Mesendoderm (in vitro differentiated cells): ENCODE results near the gene SHF.

Experiments
- DNase-seq: peaks from one replicate; pipeline ENCODE4 v3.0.0; 2013
- H2AK5ac ChIP-seq: 2 replicates; pipeline ENCODE4 v1.6.1; 2013; ENCODE audit warnings: low read length, inconsistent platforms
- H2BK120ac ChIP-seq: 2 replicates; pipeline ENCODE4 v1.6.1; 2013; ENCODE audit warnings: low read depth, mild to moderate bottlenecking, low read length, moderate library complexity, mixed read lengths
- H2BK15ac ChIP-seq: replicated peaks from 2 replicates; pipeline ENCODE4 v1.6.1; 2013; ENCODE audit warnings: low read depth, mild to moderate bottlenecking, moderate library complexity
- H2BK5ac ChIP-seq: 2 replicates; pipeline ENCODE4 v1.6.1; 2013; ENCODE audit warnings: low read length, inconsistent platforms
- H3K18ac ChIP-seq: 2 replicates; pipeline ENCODE4 v1.6.1; 2013; ENCODE audit warnings: mild to moderate bottlenecking, low read length, mixed read lengths
- H3K23ac ChIP-seq: one replicate; pipeline ENCODE4 v1.6.1; 2013; ENCODE audit warnings: low read length
- H3K27ac ChIP-seq: 2 replicates; pipeline ENCODE4 v1.5.1; 2013; ENCODE audit warnings: low read depth, mild to moderate bottlenecking, inconsistent platforms, low read length, moderate library complexity
- H3K27me3 ChIP-seq: 2 replicates; pipeline ENCODE4 v1.6.1; 2013; ENCODE audit warnings: low read length, control low read depth, mild to moderate bottlenecking, inconsistent platforms; ENCODE audit not compliant: insufficient read depth, poor library complexity
- H3K36me3 ChIP-seq: 2 replicates; pipeline ENCODE4 v1.6.1; 2013; ENCODE audit warnings: low read length, inconsistent platforms; ENCODE audit not compliant: control insufficient read depth, insufficient read depth
- H3K4ac ChIP-seq: one replicate; pipeline ENCODE4 v1.6.1; 2013; ENCODE audit warnings: low read depth, mild to moderate bottlenecking, low read length, moderate library complexity
- H3K4me1 ChIP-seq: 2 replicates; pipeline ENCODE4 v1.6.1; 2013; ENCODE audit warnings: low read depth, low read length, inconsistent platforms; ENCODE audit not compliant: control insufficient read depth
- H3K4me2 ChIP-seq: 2 replicates; pipeline ENCODE4 v1.6.1; 2013; ENCODE audit warnings: low read length
- H3K4me3 ChIP-seq: 2 replicates; pipeline ENCODE4 v1.5.1; 2013; ENCODE audit warnings: mild to moderate bottlenecking, low read length
- H3K56ac ChIP-seq: one replicate; pipeline ENCODE4 v1.6.1; 2013; ENCODE audit warnings: low read length
- H3K79me1 ChIP-seq: 2 replicates; pipeline ENCODE4 v1.6.1; 2013; ENCODE audit warnings: low read length, inconsistent platforms
- H3K79me2 ChIP-seq: 2 replicates; pipeline ENCODE4 v1.6.1; 2013; ENCODE audit warnings: mild to moderate bottlenecking, low read length; ENCODE audit not compliant: control insufficient read depth, insufficient read depth
- H3K9ac ChIP-seq: 2 replicates; pipeline ENCODE4 v1.6.1; 2013; ENCODE audit warnings: low read length, inconsistent platforms
- H4K5ac ChIP-seq: one replicate; pipeline ENCODE4 v1.6.1; 2013; ENCODE audit warnings: low read length
- H4K8ac ChIP-seq: one replicate; pipeline ENCODE4 v1.6.1; 2013; ENCODE audit warnings: low read depth, mild to moderate bottlenecking, control low read depth, low read length, moderate library complexity
- WGBS: extraction: QIAGEN DNeasy Blood & Tissue Kit; methylation state at CpG from one replicate; pipeline ENCODE4 v1.1.7; 2013; ENCODE audit warnings: low lambda C conversion rate, missing lambda C conversion rate; ENCODE audit not compliant: insufficient coverage; ENCODE audit errors: extremely low coverage; 5-methylcytosine and 5-hydroxymethylcytosine counted together

The SHF gene

GRCh38 chr15:45143946-45144345 is 43.8 kb downstream of the SHF start:
- no peaks in the 10 kb centered on the region for H3K27me3 ChIP-seq
- H4K5ac ChIP-seq: no peak overlapping the region
- H4K8ac ChIP-seq: no peak overlapping the region
- no peak overlapping the region for H3K56ac ChIP-seq
- H3K27ac ChIP-seq: no peak overlapping the region
- no peak overlapping the region for H3K9ac ChIP-seq
- H3K79me1 ChIP-seq: no peaks in the 10 kb centered on the region
- no peak overlapping the region for H3K4me3 ChIP-seq
- peaks cover 2% of the 10 kb centered on the region for H3K4me1 ChIP-seq
- no peak overlapping the region for H2BK5ac ChIP-seq
- H2BK15ac ChIP-seq: no peak overlapping the region
- H3K36me3 ChIP-seq: no peaks in the 10 kb centered on the region
- WGBS: no CpG with 5 or more reads among the region's 11 CpGs
- DNase-seq: no peak
- no peak overlapping the region for H3K18ac ChIP-seq
- no peak overlapping the region for H3K4ac ChIP-seq
- no peaks in the 10 kb centered on the region for H3K79me2 ChIP-seq
- H3K4me2 ChIP-seq: no peak overlapping the region
- no peak overlapping the region for H2AK5ac ChIP-seq
- H2BK120ac ChIP-seq: no peak overlapping the region
- H3K23ac ChIP-seq: no peak overlapping the region

- H2AK5ac ChIP-seq: no peak overlapping the region
- no peaks in the 10 kb centered on the region for H3K4me1 ChIP-seq
- no peak overlapping the region for H3K9ac ChIP-seq
- no peak overlapping the region for H3K4me3 ChIP-seq
- H3K27me3 ChIP-seq: no peaks in the 10 kb centered on the region
- H4K8ac ChIP-seq: no peak overlapping the region
- H3K27ac ChIP-seq: no peak overlapping the region
- no peak overlapping the region for H3K4ac ChIP-seq
- H3K56ac ChIP-seq: no peak overlapping the region
- no peak for DNase-seq
- H2BK15ac ChIP-seq: no peak overlapping the region
- no peak overlapping the region for H3K18ac ChIP-seq
- no peak overlapping the region for H3K4me2 ChIP-seq
- H2BK120ac ChIP-seq: no peak overlapping the region
- no peak overlapping the region for H3K23ac ChIP-seq
- no peaks in the 10 kb centered on the region for H3K79me2 ChIP-seq
- no CpG with 5 or more reads among the region's 7 CpGs for WGBS
- no peaks in the 10 kb centered on the region for H3K36me3 ChIP-seq
- no peaks in the 10 kb centered on the region for H3K79me1 ChIP-seq
- H4K5ac ChIP-seq: no peak overlapping the region
- no peak overlapping the region for H2BK5ac ChIP-seq
Measured at GRCh38 chr15:45143056-45143455, 44.7 kb downstream of the SHF start.

- no peak overlapping the region for H2BK15ac ChIP-seq
Measured at GRCh38 chr15:45141386-45141785, 46.4 kb downstream of the SHF start.

GRCh38 chr15:45140557-45141250 is 47.1 kb downstream of the SHF start:
- H3K4me3 ChIP-seq: no peak overlapping the region
- H2AK5ac ChIP-seq: no peak overlapping the region
- no peak overlapping the region for H3K4me2 ChIP-seq
- no peaks in the 10 kb centered on the region for H3K4me1 ChIP-seq
- H3K36me3 ChIP-seq: no peaks in the 10 kb centered on the region
- no peak overlapping the region for H3K56ac ChIP-seq
- H2BK15ac ChIP-seq: no peak overlapping the region
- no peak for DNase-seq
- no peak overlapping the region for H3K9ac ChIP-seq
- no peak overlapping the region for H4K5ac ChIP-seq
- no CpG with 5 or more reads among the region's 10 CpGs for WGBS
- H4K8ac ChIP-seq: no peak overlapping the region
- H3K27me3 ChIP-seq: peaks cover 2% of the 10 kb centered on the region
- H3K23ac ChIP-seq: no peak overlapping the region
- H2BK120ac ChIP-seq: no peak overlapping the region
- no peaks in the 10 kb centered on the region for H3K79me2 ChIP-seq
- H3K27ac ChIP-seq: no peak overlapping the region
- no peaks in the 10 kb centered on the region for H3K79me1 ChIP-seq
- H3K18ac ChIP-seq: no peak overlapping the region
- no peak overlapping the region for H2BK5ac ChIP-seq
- H3K4ac ChIP-seq: no peak overlapping the region

More at GRCh38 chr15:45141386-45141785, 46.4 kb downstream of the SHF start:
- H4K8ac ChIP-seq: no peak overlapping the region
- no peak for DNase-seq
- no peaks in the 10 kb centered on the region for H3K79me2 ChIP-seq
- no peak overlapping the region for H3K23ac ChIP-seq
- H3K9ac ChIP-seq: no peak overlapping the region
- no peak overlapping the region for H3K56ac ChIP-seq
- no peak overlapping the region for H3K4me2 ChIP-seq
- no peaks in the 10 kb centered on the region for H3K4me1 ChIP-seq
- H3K36me3 ChIP-seq: no peaks in the 10 kb centered on the region
- H4K5ac ChIP-seq: no peak overlapping the region
- no peaks in the 10 kb centered on the region for H3K79me1 ChIP-seq
- no CpG with 5 or more reads among the region's 5 CpGs for WGBS
- no peak overlapping the region for H3K27ac ChIP-seq
- no peak overlapping the region for H2BK5ac ChIP-seq
- no peaks in the 10 kb centered on the region for H3K27me3 ChIP-seq
- no peak overlapping the region for H2AK5ac ChIP-seq
- no peak overlapping the region for H2BK120ac ChIP-seq
- no peak overlapping the region for H3K4me3 ChIP-seq
- H3K4ac ChIP-seq: no peak overlapping the region
- H3K18ac ChIP-seq: no peak overlapping the region

- H3K4ac ChIP-seq: no peak overlapping the region
- H4K5ac ChIP-seq: no peak overlapping the region
- no CpG with 5 or more reads among the region's 6 CpGs for WGBS
- H3K79me1 ChIP-seq: no peaks in the 10 kb centered on the region
- no peak overlapping the region for H3K23ac ChIP-seq
- H3K79me2 ChIP-seq: no peaks in the 10 kb centered on the region
- H2BK120ac ChIP-seq: no peak overlapping the region
- no peak overlapping the region for H3K4me3 ChIP-seq
- H3K36me3 ChIP-seq: no peaks in the 10 kb centered on the region
- DNase-seq: no peak
- H3K18ac ChIP-seq: no peak overlapping the region
- H3K9ac ChIP-seq: no peak overlapping the region
- no peak overlapping the region for H2AK5ac ChIP-seq
- H3K4me1 ChIP-seq: no peaks in the 10 kb centered on the region
- no peak overlapping the region for H3K4me2 ChIP-seq
- H2BK15ac ChIP-seq: no peak overlapping the region
- no peak overlapping the region for H3K27ac ChIP-seq
- H3K56ac ChIP-seq: no peak overlapping the region
- H4K8ac ChIP-seq: no peak overlapping the region
- H3K27me3 ChIP-seq: peaks cover 6% of the 10 kb centered on the region
- H2BK5ac ChIP-seq: no peak overlapping the region
Measured at GRCh38 chr15:45139770-45140169, 48.0 kb downstream of the SHF start.
